ENCODE results near the gene GAB1.

GRCh38 chr4:143360838-143361625, 24.4 kb downstream of the GAB1 start:
- TF ChIP-seq CTCF (IDR thresholded peaks at IDR 0.05) = no peak
- no peak for TF ChIP-seq POLR2A (IDR thresholded peaks at IDR 0.05)
